ENCODE data around the gene OAT.

DNA sequence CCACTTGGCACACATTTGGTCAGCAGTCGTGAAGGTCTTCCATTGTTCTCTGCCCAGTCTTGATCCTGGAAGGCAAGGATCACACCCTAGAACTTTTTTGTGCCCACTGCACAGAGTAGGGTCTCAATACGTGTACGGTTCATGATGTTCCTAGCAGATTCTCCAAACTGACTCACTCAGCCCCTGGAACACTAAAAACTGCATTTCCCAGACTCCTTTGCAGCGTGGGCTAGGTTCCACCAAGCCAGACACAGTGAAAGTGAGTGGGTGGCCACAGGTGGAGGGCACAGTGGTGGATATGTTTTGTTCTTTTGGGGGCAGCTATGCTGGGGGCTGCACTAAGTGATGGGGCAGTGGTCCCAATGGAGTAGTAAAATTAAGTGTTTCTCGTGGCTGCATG, 41.4 kb upstream of the OAT start:
- TF ChIP-seq, protein P1, sequence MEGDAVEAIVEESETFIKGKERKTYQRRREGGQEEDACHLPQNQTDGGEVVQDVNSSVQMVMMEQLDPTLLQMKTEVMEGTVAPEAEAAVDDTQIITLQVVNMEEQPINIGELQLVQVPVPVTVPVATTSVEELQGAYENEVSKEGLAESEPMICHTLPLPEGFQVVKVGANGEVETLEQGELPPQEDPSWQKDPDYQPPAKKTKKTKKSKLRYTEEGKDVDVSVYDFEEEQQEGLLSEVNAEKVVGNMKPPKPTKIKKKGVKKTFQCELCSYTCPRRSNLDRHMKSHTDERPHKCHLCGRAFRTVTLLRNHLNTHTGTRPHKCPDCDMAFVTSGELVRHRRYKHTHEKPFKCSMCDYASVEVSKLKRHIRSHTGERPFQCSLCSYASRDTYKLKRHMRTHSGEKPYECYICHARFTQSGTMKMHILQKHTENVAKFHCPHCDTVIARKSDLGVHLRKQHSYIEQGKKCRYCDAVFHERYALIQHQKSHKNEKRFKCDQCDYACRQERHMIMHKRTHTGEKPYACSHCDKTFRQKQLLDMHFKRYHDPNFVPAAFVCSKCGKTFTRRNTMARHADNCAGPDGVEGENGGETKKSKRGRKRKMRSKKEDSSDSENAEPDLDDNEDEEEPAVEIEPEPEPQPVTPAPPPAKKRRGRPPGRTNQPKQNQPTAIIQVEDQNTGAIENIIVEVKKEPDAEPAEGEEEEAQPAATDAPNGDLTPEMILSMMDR (conservative IDR thresholded peaks at IDR 0.05; ENCODE audit: low read depth, low read length), result no peak
- no peak for TF ChIP-seq EZH2 (IDR thresholded peaks at IDR 0.05; ENCODE audit: low read length, unreplicated experiment)

Measured in PC-3 (cell line).